GM12891 (cell line): ENCODE results near the gene GLIPR2.

ENCODE experiments used
- POLR2A ChIP-seq: IDR thresholded peaks from 2 replicates; pipeline ENCODE4 v1.6.1; 2011; ENCODE audit warnings: low read depth, low read length, control low read depth
- POLR2AphosphoS5 ChIP-seq: IDR thresholded peaks from 2 replicates; pipeline ENCODE4 v1.6.1; 2011; ENCODE audit warnings: low read depth, low read length, control low read depth
- POU2F2 ChIP-seq: IDR thresholded peaks from 2 replicates; pipeline ENCODE4 v1.6.1; 2011; ENCODE audit warnings: low read depth, mild to moderate bottlenecking, control low read depth, low read length, moderate library complexity
- SPI1 ChIP-seq: IDR thresholded peaks from 2 replicates; pipeline ENCODE4 v1.6.1; 2011; ENCODE audit warnings: low read depth, low read length, control low read depth
- TAF1 ChIP-seq: IDR thresholded peaks from 2 replicates; pipeline ENCODE4 v1.6.1; 2011; ENCODE audit warnings: low read depth, low read length, control low read depth

DNA sequence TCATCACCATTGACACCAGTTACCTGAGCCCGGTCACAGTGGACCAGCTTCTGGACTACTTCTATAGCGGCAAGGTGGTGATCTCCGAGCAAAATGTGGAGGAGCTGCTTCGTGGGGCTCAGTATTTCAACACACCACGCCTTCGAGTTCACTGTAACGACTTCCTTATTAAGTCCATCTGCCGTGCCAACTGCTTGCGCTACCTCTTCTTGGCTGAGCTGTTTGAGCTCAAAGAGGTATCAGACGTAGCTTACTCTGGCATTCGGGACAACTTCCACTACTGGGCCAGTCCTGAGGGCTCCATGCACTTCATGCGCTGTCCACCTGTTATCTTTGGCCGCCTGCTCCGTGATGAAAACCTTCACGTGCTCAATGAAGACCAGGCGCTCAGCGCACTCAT, 33.2 kb downstream of the GLIPR2 start:
- no peak for TF ChIP-seq POLR2A
- TF ChIP-seq TAF1, result no peak
- TF ChIP-seq SPI1, result no peak
- TF ChIP-seq POLR2AphosphoS5, result no peak
- TF ChIP-seq POU2F2, result no peak
